GM23338 (cell line): Measurements from ENCODE around the gene EFS.

Experiments
- CTCF ChIP-seq, 2 experiments: fragments of 200-600 bp in 1 of 2; sonication (generic) in 1 of 2; conservative IDR thresholded peaks; 2 replicates each; pipeline versions ENCODE4 v1.5.1 to v1.6.1; 2016 to 2017; ENCODE audit warnings: antibody characterized with exemption in 2 of 2, low read depth in 2 of 2, mild to moderate bottlenecking in 2 of 2, moderate library complexity in 1 of 2
- POLR2AphosphoS5 ChIP-seq: IDR thresholded peaks from 2 replicates; pipeline ENCODE4 v1.6.1; 2016; ENCODE audit warnings: antibody characterized with exemption, low read depth
- REST ChIP-seq: IDR thresholded peaks from one replicate; pipeline ENCODE4 v1.6.1; 2018; ENCODE audit warnings: antibody characterized with exemption; ENCODE audit not compliant: unreplicated experiment

GRCh38 chr14:23307687-23308644, 57.0 kb downstream of the EFS start:
- no peak for TF ChIP-seq REST
- no peak for TF ChIP-seq POLR2AphosphoS5
- no peak for TF ChIP-seq CTCF (conservative IDR thresholded peaks at IDR 0.05; ENCODE audit: low read depth in 2 of 2)
